MM.1S (cell line): Measurements from ENCODE around the gene SPAG7.

Source experiments
- DNase-seq: peaks from one replicate; pipeline ENCODE4 v3.0.0-alpha.2; 2015
- H2AFZ ChIP-seq: fragments of 300-600 bp; sonication (generic); 2 replicates; pipeline ENCODE4 v1.6.0; 2016; ENCODE audit warnings: antibody characterized with exemption, low read length
- H3F3A ChIP-seq: fragments of 300-600 bp; sonication (generic); 2 replicates; pipeline ENCODE4 v1.6.1; 2016; ENCODE audit warnings: mild to moderate bottlenecking, antibody characterized with exemption, low read length, moderate library complexity, mixed read lengths; ENCODE audit not compliant: insufficient read depth
- H3K27ac ChIP-seq: fragments of 300-600 bp; sonication (generic); 2 replicates; pipeline ENCODE4 v1.5.1; 2016; ENCODE audit warnings: mild to moderate bottlenecking, low read length
- H3K27me3 ChIP-seq: fragments of 300-600 bp; sonication (generic); replicated peaks from 2 replicates; pipeline ENCODE4 v1.6.0; 2016; ENCODE audit warnings: low read length; ENCODE audit not compliant: insufficient read depth
- H3K36me3 ChIP-seq: fragments of 300-600 bp; sonication (generic); replicated peaks from 2 replicates; pipeline ENCODE4 v1.6.1; 2016; ENCODE audit warnings: mild to moderate bottlenecking, low read length, mixed read lengths; ENCODE audit not compliant: insufficient read depth
- H3K4me1 ChIP-seq: fragments of 300-600 bp; sonication (generic); 2 replicates; pipeline ENCODE4 v1.6.1; 2016; ENCODE audit warnings: low read length, mixed read lengths
- H3K4me2 ChIP-seq: fragments of 300-600 bp; sonication (generic); 2 replicates; pipeline ENCODE4 v1.6.0; 2016; ENCODE audit warnings: low read depth, low read length
- H3K4me3 ChIP-seq: fragments of 300-600 bp; sonication (generic); 2 replicates; pipeline ENCODE4 v1.5.1; 2016; ENCODE audit warnings: low read length, mixed read lengths
- H3K79me2 ChIP-seq: fragments of 300-600 bp; sonication (generic); 2 replicates; pipeline ENCODE4 v1.6.1; 2016; ENCODE audit warnings: mixed run types, low read length, mixed read lengths
- H3K9ac ChIP-seq: fragments of 300-600 bp; sonication (generic); 2 replicates; pipeline ENCODE4 v1.6.1; 2016; ENCODE audit warnings: low read length, mixed read lengths
- H3K9me2 ChIP-seq: fragments of 300-600 bp; sonication (generic); replicated peaks from 2 replicates; pipeline ENCODE4 v1.6.1; 2016; ENCODE audit warnings: mild to moderate bottlenecking, low read length, mixed read lengths; ENCODE audit not compliant: insufficient read depth
- H3K9me3 ChIP-seq: fragments of 300-600 bp; sonication (generic); replicated peaks from 2 replicates; pipeline ENCODE4 v1.6.1; 2016; ENCODE audit warnings: mild to moderate bottlenecking, low read length, mixed read lengths; ENCODE audit not compliant: insufficient read depth
- H4K20me1 ChIP-seq: fragments of 300-600 bp; sonication (generic); 2 replicates; pipeline ENCODE4 v1.6.1; 2016; ENCODE audit warnings: mild to moderate bottlenecking, low read length, moderate library complexity, mixed read lengths; ENCODE audit not compliant: insufficient read depth
- EZH2 ChIP-seq: fragments of 300-600 bp; sonication (generic); optimal IDR thresholded peaks from 2 replicates; pipeline ENCODE3; 2017; ENCODE audit warnings: low read depth, mild to moderate bottlenecking, antibody characterized with exemption, low read length, mixed read lengths
- EZH2phosphoT487 ChIP-seq: fragments of 300-600 bp; sonication (generic); IDR thresholded peaks from 2 replicates; pipeline ENCODE4 v1.6.1; 2018; ENCODE audit warnings: antibody characterized with exemption, low read length
- TF ChIP-seq, protein P1 (sequence below): fragments of 300-600 bp; sonication (generic); IDR thresholded peaks from 2 replicates; pipeline ENCODE4 v1.5.1; 2016; ENCODE audit warnings: antibody characterized with exemption, low read length, mixed read lengths

SPAG7 gene

DNA sequence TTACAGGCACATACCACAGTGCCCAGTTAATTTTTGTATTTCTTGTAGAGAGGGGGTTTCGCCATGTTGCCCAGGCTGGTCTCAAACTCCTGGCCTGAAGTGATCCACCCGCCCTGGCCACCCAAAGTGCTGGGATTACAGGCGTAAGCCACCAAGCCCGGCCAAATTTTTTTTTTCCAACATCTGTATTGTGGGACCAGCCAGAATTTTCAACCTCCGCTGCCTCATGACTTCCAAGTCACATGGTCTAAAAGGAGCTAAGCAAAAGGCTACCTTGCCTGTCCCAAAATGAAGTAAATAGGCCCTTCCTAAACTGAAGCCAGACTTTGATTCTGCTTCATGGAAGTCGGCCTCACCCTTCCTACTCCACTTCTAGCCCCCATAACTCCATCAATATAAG lies 4.2 kb upstream of the SPAG7 start:
- peaks cover 6% of the 10 kb centered on the region; the same call in 1 of the 2 replicates for H3K4me1 ChIP-seq
- no peaks in the 10 kb centered on the region for H3K27me3 ChIP-seq
- H4K20me1 ChIP-seq = no peaks in the 10 kb centered on the region
- no peak overlapping the region for H3K9ac ChIP-seq
- H3K4me2 ChIP-seq = no peak overlapping the region
- no peak overlapping the region for H2AFZ ChIP-seq
- no peaks in the 10 kb centered on the region for H3K36me3 ChIP-seq
- peaks cover 11% of the 10 kb centered on the region for H3K79me2 ChIP-seq
- DNase-seq = no peak
- no peak overlapping the region for H3K27ac ChIP-seq
- peaks cover 7% of the 10 kb centered on the region; the same call in 1 of the 2 replicates for H3F3A ChIP-seq
- H3K9me3 ChIP-seq = no peaks in the 10 kb centered on the region
- H3K4me3 ChIP-seq = no peak overlapping the region
- TF ChIP-seq EZH2phosphoT487 (no peak), EZH2 (no peak)
- no peaks in the 10 kb centered on the region for H3K9me2 ChIP-seq

GRCh38 chr17:4970273-4970672 lies 2.7 kb upstream of the SPAG7 start:
- Histone ChIP-seq H3K36me3 (no peaks in the 10 kb centered on the region), H3K9ac (no peak overlapping the region), H3K27me3 (no peaks in the 10 kb centered on the region), H3K27ac (no peak overlapping the region), H3K9me3 (no peaks in the 10 kb centered on the region), H3K9me2 (no peaks in the 10 kb centered on the region), H4K20me1 (no peaks in the 10 kb centered on the region), H3F3A (peaks cover 12% of the 10 kb centered on the region; the same call in 1 of the 2 replicates), H2AFZ (no peak overlapping the region), H3K79me2 (peaks cover 23% of the 10 kb centered on the region), H3K4me1 (peaks cover 12% of the 10 kb centered on the region; the same call in 1 of the 2 replicates), H3K4me3 (no peak overlapping the region), H3K4me2 (no peak overlapping the region)
- no peak for DNase-seq
- TF ChIP-seq, protein P1, sequence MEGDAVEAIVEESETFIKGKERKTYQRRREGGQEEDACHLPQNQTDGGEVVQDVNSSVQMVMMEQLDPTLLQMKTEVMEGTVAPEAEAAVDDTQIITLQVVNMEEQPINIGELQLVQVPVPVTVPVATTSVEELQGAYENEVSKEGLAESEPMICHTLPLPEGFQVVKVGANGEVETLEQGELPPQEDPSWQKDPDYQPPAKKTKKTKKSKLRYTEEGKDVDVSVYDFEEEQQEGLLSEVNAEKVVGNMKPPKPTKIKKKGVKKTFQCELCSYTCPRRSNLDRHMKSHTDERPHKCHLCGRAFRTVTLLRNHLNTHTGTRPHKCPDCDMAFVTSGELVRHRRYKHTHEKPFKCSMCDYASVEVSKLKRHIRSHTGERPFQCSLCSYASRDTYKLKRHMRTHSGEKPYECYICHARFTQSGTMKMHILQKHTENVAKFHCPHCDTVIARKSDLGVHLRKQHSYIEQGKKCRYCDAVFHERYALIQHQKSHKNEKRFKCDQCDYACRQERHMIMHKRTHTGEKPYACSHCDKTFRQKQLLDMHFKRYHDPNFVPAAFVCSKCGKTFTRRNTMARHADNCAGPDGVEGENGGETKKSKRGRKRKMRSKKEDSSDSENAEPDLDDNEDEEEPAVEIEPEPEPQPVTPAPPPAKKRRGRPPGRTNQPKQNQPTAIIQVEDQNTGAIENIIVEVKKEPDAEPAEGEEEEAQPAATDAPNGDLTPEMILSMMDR = no peak
- TF ChIP-seq EZH2 = no peak
- TF ChIP-seq EZH2phosphoT487 = no peak

GRCh38 chr17:4969551-4970173 lies 2.0 kb upstream of the SPAG7 start:
- Histone ChIP-seq H3K9ac (no peak overlapping the region), H4K20me1 (no peaks in the 10 kb centered on the region), H3K27ac (no peak overlapping the region), H2AFZ (no peak overlapping the region), H3K4me3 (no peak overlapping the region), H3F3A (peaks cover 12% of the 10 kb centered on the region; the same call in 1 of the 2 replicates), H3K36me3 (no peaks in the 10 kb centered on the region), H3K4me2 (no peak overlapping the region), H3K27me3 (no peaks in the 10 kb centered on the region), H3K9me3 (no peaks in the 10 kb centered on the region), H3K79me2 (peaks cover 25% of the 10 kb centered on the region), H3K9me2 (no peaks in the 10 kb centered on the region), H3K4me1 (peaks cover 12% of the 10 kb centered on the region; the same call in 1 of the 2 replicates)
- no peak for DNase-seq
- TF ChIP-seq, protein P1 = no peak
- TF ChIP-seq EZH2phosphoT487 = no peak
- no peak for TF ChIP-seq EZH2

DNA sequence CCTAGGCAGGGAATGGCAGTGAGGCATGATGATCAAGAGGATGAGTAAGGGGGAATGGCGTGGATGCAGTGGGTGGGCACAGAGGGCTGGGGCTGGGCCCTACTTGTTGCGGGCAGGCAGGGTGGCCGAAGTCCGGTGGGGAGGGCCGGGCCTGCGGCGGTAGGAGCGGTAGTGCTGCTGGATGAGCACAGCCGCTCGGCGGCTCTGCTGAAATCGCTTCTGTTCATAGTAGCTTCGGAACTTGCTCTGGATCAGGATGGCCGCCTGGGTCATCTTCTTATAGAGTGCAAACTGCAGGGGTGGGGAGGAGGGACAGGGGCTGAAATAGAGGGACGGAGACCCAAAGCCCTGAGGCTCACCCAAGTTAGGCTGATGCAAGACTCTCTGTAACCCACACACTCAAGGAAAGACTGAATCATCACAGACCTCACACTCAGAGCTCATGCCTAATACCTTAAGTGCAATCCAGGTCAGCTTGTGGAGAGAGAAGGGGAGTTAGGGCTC lies 1.5 kb upstream of the SPAG7 start:
- H3K9ac ChIP-seq = no peak overlapping the region
- TF ChIP-seq EZH2 (no peak), EZH2phosphoT487 (no peak)
- TF ChIP-seq, protein P1 = no peak

More for the DNA sequence above, 1.5 kb upstream of the SPAG7 start:
- peaks cover 12% of the 10 kb centered on the region; the same call in 1 of the 2 replicates for H3F3A ChIP-seq
- no peak overlapping the region for H2AFZ ChIP-seq
- no peaks in the 10 kb centered on the region for H3K27me3 ChIP-seq
- no peak overlapping the region for H3K27ac ChIP-seq
- H4K20me1 ChIP-seq = no peaks in the 10 kb centered on the region
- no peaks in the 10 kb centered on the region for H3K9me2 ChIP-seq
- DNase-seq = no peak
- peaks cover 25% of the 10 kb centered on the region for H3K79me2 ChIP-seq
- peaks cover 12% of the 10 kb centered on the region; the same call in 1 of the 2 replicates for H3K4me1 ChIP-seq
- H3K4me2 ChIP-seq = peak overlapping the region; percentile 96; the same call in 1 of the 2 replicates
- no peak overlapping the region for H3K4me3 ChIP-seq
- H3K36me3 ChIP-seq = no peaks in the 10 kb centered on the region
- no peaks in the 10 kb centered on the region for H3K9me3 ChIP-seq
